Measurements from ENCODE around the gene CAPN5. TPM values are rescaled to one million over a fixed set of nuclear protein-coding genes. Genes with fewer than 3 reads are reported as not detected.

CAPN5 gene
- total and polyA plus RNA-seq, 2 experiments from 2014 or later, result 18.3 to 22.4 TPM

- Histone ChIP-seq H3K4me1 (ENCODE audit: insufficient read depth) (peaks cover 43% of the 10 kb centered on the region), H3K27me3 (replicated peaks; ENCODE audit: insufficient read depth) (no peaks in the 10 kb centered on the region), H3K27ac (no peak overlapping the region), H2AFZ (no peak overlapping the region), H3K79me2 (ENCODE audit: insufficient read depth) (peaks cover 59% of the 10 kb centered on the region), H3K9ac (no peak overlapping the region), H3K4me2 (ENCODE audit: unreplicated experiment) (no peak overlapping the region), H3K4me3 (no peak overlapping the region), H3K9me3 (ENCODE audit: low read depth) (no peaks in the 10 kb centered on the region), H3F3A (ENCODE audit: insufficient read depth) (peaks cover 34% of the 10 kb centered on the region), H3K9me2 (ENCODE audit: insufficient read depth) (no peaks in the 10 kb centered on the region), H4K20me1 (ENCODE audit: insufficient read depth) (no peaks in the 10 kb centered on the region), H3K36me3 (ENCODE audit: low read depth) (no peaks in the 10 kb centered on the region)
- in situ Hi-C loops (cut with MboI), result no loop called here
- TF ChIP-seq EZH2 (IDR thresholded peaks at IDR 0.05; ENCODE audit: insufficient read depth, poor library complexity, severe bottlenecking) (no peak), EZH2phosphoT487 (IDR thresholded peaks at IDR 0.05; ENCODE audit: insufficient read depth, low read depth) (no peak)
- DNase-seq, result no peak
- 94 to 95% methylated on average over 8 of the region's 8 CpGs for WGBS, 2 experiments (ENCODE audit: low coverage in 1 of 2, low lambda C conversion rate in 2 of 2, missing lambda C conversion rate in 2 of 2)
Measured at GRCh38 chr11:77069969-77070582, 3.3 kb downstream of the CAPN5 start.

GRCh38 chr11:77071077-77071476, 4.3 kb downstream of the CAPN5 start:
- Histone ChIP-seq H3K79me2 (ENCODE audit: insufficient read depth) (peaks cover 69% of the 10 kb centered on the region), H4K20me1 (ENCODE audit: insufficient read depth) (no peaks in the 10 kb centered on the region), H3K27me3 (replicated peaks; ENCODE audit: insufficient read depth) (no peaks in the 10 kb centered on the region), H3K9me2 (ENCODE audit: insufficient read depth) (no peaks in the 10 kb centered on the region), H3K4me3 (no peak overlapping the region), H3K27ac (no peak overlapping the region), H3K9ac (no peak overlapping the region), H2AFZ (no peak overlapping the region), H3K4me1 (ENCODE audit: insufficient read depth) (peaks cover 43% of the 10 kb centered on the region), H3F3A (ENCODE audit: insufficient read depth) (peaks cover 30% of the 10 kb centered on the region), H3K36me3 (ENCODE audit: low read depth) (no peaks in the 10 kb centered on the region), H3K4me2 (ENCODE audit: unreplicated experiment) (no peak overlapping the region), H3K9me3 (ENCODE audit: low read depth) (no peaks in the 10 kb centered on the region)
- in situ Hi-C loops (cut with MboI), result no loop called here
- no peak for TF ChIP-seq EZH2phosphoT487 (IDR thresholded peaks at IDR 0.05; ENCODE audit: insufficient read depth, low read depth)
- TF ChIP-seq EZH2 (IDR thresholded peaks at IDR 0.05; ENCODE audit: insufficient read depth, poor library complexity, severe bottlenecking), result no peak
- 90 to 96% methylated on average over 7 of the region's 7 CpGs for WGBS, 2 experiments (ENCODE audit: low coverage in 1 of 2, low lambda C conversion rate in 2 of 2, missing lambda C conversion rate in 2 of 2)
- no peak for DNase-seq

- H3K27ac ChIP-seq, result peak overlapping the region; percentile 99
- 61 to 65% methylated on average over 12 of the region's 15 CpGs for WGBS, 2 experiments (ENCODE audit: low coverage in 1 of 2, low lambda C conversion rate in 2 of 2, missing lambda C conversion rate in 2 of 2)
- peaks cover 30% of the 10 kb centered on the region for H3F3A ChIP-seq (ENCODE audit: insufficient read depth)
- no peaks in the 10 kb centered on the region for H3K36me3 ChIP-seq (ENCODE audit: low read depth)
- peak overlapping the region; percentile 10; the same call in 1 of the 2 replicates for H2AFZ ChIP-seq
- no peaks in the 10 kb centered on the region for H3K27me3 ChIP-seq (replicated peaks; ENCODE audit: insufficient read depth)
- no peak overlapping the region for H3K4me3 ChIP-seq
- TF ChIP-seq EZH2 (IDR thresholded peaks at IDR 0.05; ENCODE audit: insufficient read depth, poor library complexity, severe bottlenecking) (no peak), EZH2phosphoT487 (IDR thresholded peaks at IDR 0.05; ENCODE audit: insufficient read depth, low read depth) (no peak)
- peak overlapping the region; percentile 85 for H3K9ac ChIP-seq
- H4K20me1 ChIP-seq (ENCODE audit: insufficient read depth), result no peaks in the 10 kb centered on the region
- H3K9me3 ChIP-seq (ENCODE audit: low read depth), result no peaks in the 10 kb centered on the region
- peaks cover 43% of the 10 kb centered on the region for H3K4me1 ChIP-seq (ENCODE audit: insufficient read depth)
- H3K4me2 ChIP-seq (ENCODE audit: unreplicated experiment), result peak overlapping the region; percentile 46
- DNase-seq, result peak; percentile 67
- in situ Hi-C loops (cut with MboI), result no loop called here
- H3K9me2 ChIP-seq (ENCODE audit: insufficient read depth), result no peaks in the 10 kb centered on the region
- peaks cover 77% of the 10 kb centered on the region for H3K79me2 ChIP-seq (ENCODE audit: insufficient read depth)
Measured at GRCh38 chr11:77071671-77072605, 5.2 kb downstream of the CAPN5 start.

- H3K36me3 ChIP-seq (ENCODE audit: low read depth), result no peaks in the 10 kb centered on the region
- peak overlapping the region; percentile 46 for H3K4me2 ChIP-seq (ENCODE audit: unreplicated experiment)
- 43 to 49% methylated on average over 6 to 8 of the region's 8 CpGs for WGBS, 2 experiments (ENCODE audit: low coverage in 1 of 2, low lambda C conversion rate in 2 of 2, missing lambda C conversion rate in 2 of 2)
- in situ Hi-C loops (cut with MboI), result no loop called here
- TF ChIP-seq EZH2 (IDR thresholded peaks at IDR 0.05; ENCODE audit: insufficient read depth, poor library complexity, severe bottlenecking) (no peak), EZH2phosphoT487 (IDR thresholded peaks at IDR 0.05; ENCODE audit: insufficient read depth, low read depth) (no peak)
- peaks cover 39% of the 10 kb centered on the region for H3K4me1 ChIP-seq (ENCODE audit: insufficient read depth)
- no peak for DNase-seq
- peaks cover 30% of the 10 kb centered on the region for H3F3A ChIP-seq (ENCODE audit: insufficient read depth)
- H3K9ac ChIP-seq, result peak overlapping the region; percentile 85
- no peaks in the 10 kb centered on the region for H3K9me3 ChIP-seq (ENCODE audit: low read depth)
- no peak overlapping the region for H3K4me3 ChIP-seq
- H4K20me1 ChIP-seq (ENCODE audit: insufficient read depth), result no peaks in the 10 kb centered on the region
- H3K27ac ChIP-seq, result peak overlapping the region; percentile 99
- H2AFZ ChIP-seq, result peak overlapping the region; percentile 57; the same call in 1 of the 2 replicates
- H3K27me3 ChIP-seq (replicated peaks; ENCODE audit: insufficient read depth), result no peaks in the 10 kb centered on the region
- H3K9me2 ChIP-seq (ENCODE audit: insufficient read depth), result no peaks in the 10 kb centered on the region
- peaks cover 77% of the 10 kb centered on the region for H3K79me2 ChIP-seq (ENCODE audit: insufficient read depth)
Measured at GRCh38 chr11:77072851-77073327, 6.1 kb downstream of the CAPN5 start.
